Activated gamma-delta T cell (primary cell): ENCODE data around the gene C9orf40.

Experiments used
- DNase-seq: peaks from one replicate; lab custom pipeline; 2025; lab: John Stamatoyannopoulos, UW

Gene C9orf40

GRCh38 chr9:74940600-74940999 is 12.1 kb downstream of the C9orf40 start:
- no peak for DNase-seq

DNA sequence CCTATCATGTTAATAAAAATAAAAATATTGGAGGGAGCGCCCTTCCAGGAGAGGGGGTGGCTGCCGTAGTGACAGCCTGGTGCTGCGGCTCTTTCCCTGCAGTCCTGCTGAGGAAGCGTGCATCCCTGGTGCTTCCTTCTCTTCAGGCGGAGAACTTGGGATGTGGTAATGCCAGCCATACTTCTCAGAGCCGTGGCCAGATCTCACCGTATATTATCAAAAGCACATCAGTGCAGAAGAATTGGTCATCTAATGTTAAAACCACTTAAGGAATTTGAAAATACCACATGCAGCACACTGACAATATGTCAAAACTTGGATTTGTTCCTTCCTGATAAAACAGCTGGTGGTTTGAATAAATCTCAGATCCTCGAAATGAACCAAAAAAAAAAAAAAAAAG is 17.7 kb downstream of the C9orf40 start:
- DNase-seq, result no peak

DNA sequence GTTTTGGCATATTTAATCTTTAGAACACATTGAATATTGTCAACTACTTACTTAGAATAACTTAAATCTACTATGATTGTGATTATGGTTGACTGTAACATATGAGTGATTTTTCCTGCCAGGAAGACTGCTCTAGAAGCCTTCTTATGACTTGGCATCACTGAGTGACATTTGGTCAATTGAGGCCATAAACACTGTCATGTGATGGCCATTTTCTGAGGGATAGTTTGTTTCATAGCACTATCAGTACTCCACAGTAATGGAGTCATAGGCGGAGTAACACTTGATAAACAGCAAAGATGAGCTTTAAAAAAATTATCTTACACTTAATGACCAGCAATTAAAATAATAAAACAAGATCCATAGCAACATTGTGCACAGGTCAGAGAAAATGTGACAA is 31.0 kb downstream of the C9orf40 start:
- no peak for DNase-seq

GRCh38 chr9:74920944-74921626 is 31.6 kb downstream of the C9orf40 start:
- no peak for DNase-seq

GRCh38 chr9:74910036-74910435 is 42.7 kb downstream of the C9orf40 start:
- DNase-seq, result no peak

DNA sequence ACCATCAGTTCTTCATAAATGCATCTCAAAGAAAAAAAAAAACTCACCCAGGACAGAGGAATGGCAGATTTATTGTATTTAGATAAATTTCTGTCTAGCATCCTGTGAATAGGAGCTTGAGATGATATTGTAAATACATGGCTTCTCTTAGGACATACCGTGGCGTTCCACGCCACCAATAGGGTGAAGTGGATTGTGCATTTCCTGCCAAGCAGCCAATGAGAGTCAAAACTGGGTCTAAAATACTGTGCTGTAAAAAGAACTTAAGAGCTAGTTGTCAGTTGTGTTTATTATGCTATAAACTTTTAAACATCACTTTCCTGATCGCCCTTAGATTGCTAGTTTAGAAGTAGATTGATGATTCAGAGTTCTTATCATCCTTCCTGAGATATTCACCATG is 44.0 kb downstream of the C9orf40 start:
- no peak for DNase-seq

- DNase-seq, result no peak
These were observed 45.6 kb downstream of the C9orf40 start for GRCh38 chr9:74907085-74907484.

DNA sequence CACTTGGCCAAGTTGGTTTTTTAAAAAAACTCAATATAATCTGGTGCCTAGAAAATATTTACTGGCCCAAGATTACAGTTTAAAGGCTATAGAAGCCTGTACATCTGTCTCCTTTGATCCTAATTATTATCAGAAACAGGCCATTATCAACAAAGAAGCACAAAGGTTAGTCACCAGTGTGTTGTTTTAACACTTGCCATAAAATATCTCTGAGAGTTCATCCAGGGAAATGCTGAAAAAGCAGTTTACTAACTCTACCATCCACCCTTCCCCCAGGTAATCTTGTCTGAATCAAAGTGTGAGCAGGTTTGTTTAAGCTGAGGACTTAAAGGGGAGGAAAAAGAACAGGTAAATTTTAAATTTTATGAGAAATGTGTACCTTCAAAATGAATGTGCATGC is 51.7 kb downstream of the C9orf40 start:
- DNase-seq, result no peak
